Panc1 (cell line): ENCODE results near the gene SHANK2. TPM values are rescaled to one million over a fixed set of nuclear protein-coding genes. Genes with fewer than 3 reads are reported as not detected.

Source experiments
- ATAC-seq: fragments of 200-7000 bp; cut with Tn5 transposase; 2 replicates; pipeline ENCODE4 v1.9.1; 2020; ENCODE audit warnings: mild to moderate bottlenecking, moderate library complexity
- BruUV-seq: library from RNA; stranded (reverse); fragments of 400-500 nt; replicated peaks from 2 replicates; lab custom pipeline; 2021; lab: Mats Ljungman, UMichigan
- CTCF ChIA-PET: fragments of 300-600 bp; sonication (Branson Sonifier 250); formaldehyde crosslinking; loops from one replicate; lab custom pipeline; 2022; ENCODE audit warnings: antibody characterized with exemption; lab: Charles Lee
- POLR2A ChIA-PET: fragments of 300-600 bp; sonication (Branson Sonifier 250); formaldehyde crosslinking; loops from one replicate; lab custom pipeline; 2022; ENCODE audit warnings: antibody characterized with exemption; lab: Charles Lee
- DNase-seq: peaks from one replicate; pipeline ENCODE4 v3.0.0-alpha.2; 2010; ENCODE audit warnings: low read depth, low spot score
- H3K27ac ChIP-seq: 2 replicates; pipeline ENCODE4 v1.5.1; 2011; ENCODE audit warnings: mild to moderate bottlenecking, low read length, inconsistent platforms
- H3K27me3 ChIP-seq: fragments of 200-500 bp; sonication (Bioruptor generic); 2 replicates; pipeline ENCODE4 v1.6.0; 2014; ENCODE audit warnings: low read length, inconsistent platforms; ENCODE audit not compliant: control insufficient read depth, insufficient read depth
- H3K36me3 ChIP-seq: fragments of 200-500 bp; sonication (Bioruptor generic); 2 replicates; pipeline ENCODE4 v1.5.1; 2014; ENCODE audit warnings: inconsistent platforms, mild to moderate bottlenecking, low read length, moderate library complexity; ENCODE audit not compliant: control insufficient read depth, insufficient read depth
- H3K4me1 ChIP-seq: 2 replicates; pipeline ENCODE4 v1.5.1; 2011; ENCODE audit warnings: inconsistent platforms, mild to moderate bottlenecking, low read length, moderate library complexity; ENCODE audit not compliant: control insufficient read depth, insufficient read depth
- H3K4me3 ChIP-seq, 2 experiments: 2 replicates each; pipeline ENCODE4 v1.5.1; 2011 to 2012; ENCODE audit warnings: low read depth in 2 of 2, low read length in 2 of 2, mild to moderate bottlenecking in 2 of 2, inconsistent platforms in 1 of 2, moderate library complexity in 1 of 2
- H3K9me3 ChIP-seq: fragments of 200-500 bp; sonication (Bioruptor generic); 2 replicates; pipeline ENCODE4 v1.5.1; 2014; ENCODE audit warnings: low read depth, mild to moderate bottlenecking, inconsistent platforms, low read length, moderate library complexity; ENCODE audit not compliant: control insufficient read depth, insufficient read depth
- CTCF ChIP-seq: fragments of 450-650 bp; IDR thresholded peaks from 2 replicates; pipeline ENCODE4 v1.5.1; 2017; ENCODE audit warnings: mild to moderate bottlenecking
- POLR2AphosphoS5 ChIP-seq: IDR thresholded peaks from 2 replicates; pipeline ENCODE4 v1.6.1; 2012; ENCODE audit warnings: mild to moderate bottlenecking, low read depth, low read length, moderate library complexity
- REST ChIP-seq, 2 experiments: IDR thresholded peaks; 2 replicates each; pipeline ENCODE4 v1.6.1; 2011 to 2012; ENCODE audit warnings: low read depth in 2 of 2, control low read depth in 1 of 2, low read length in 1 of 2, mild to moderate bottlenecking in 1 of 2, moderate library complexity in 1 of 2; ENCODE audit not compliant: insufficient read depth in 1 of 2
- SIN3A ChIP-seq: IDR thresholded peaks from 2 replicates; pipeline ENCODE4 v1.6.1; 2012; ENCODE audit warnings: low read depth, mild to moderate bottlenecking, low read length, moderate library complexity, borderline replicate concordance; ENCODE audit not compliant: insufficient read depth
- TCF7L2 ChIP-seq: IDR thresholded peaks from 2 replicates; pipeline ENCODE4 v1.6.1; 2011; ENCODE audit warnings: mild to moderate bottlenecking, low read depth, low read length, inconsistent platforms
- in situ Hi-C: cut with HindIII; loops from 2 replicates; pipeline ENCODE4 v1.10.0; 2016; ENCODE audit warnings: low sequenced_read_pairs, low pct_unique_long_range_greater_than_20kb
- intact Hi-C: fragments of 100-400 bp; cut with micrococcal nuclease; formaldehyde crosslinking; loops from one replicate; pipeline ENCODE4 v1.10.0; 2022; ENCODE audit not compliant: unreplicated experiment
- total RNA-seq: library from RNA; stranded (reverse); gene quantifications from one replicate; pipeline ENCODE4 v1.2.1, GENCODE V29; 2021; ENCODE audit not compliant: unreplicated experiment

Gene SHANK2
- total RNA-seq, 1 experiment from 2014 or later: 1.7 TPM

- no peak for DNase-seq
- in situ Hi-C loops (no loop called here), intact Hi-C loops (no loop called here)
- H3K27me3 ChIP-seq: no peaks in the 10 kb centered on the region
- CTCF ChIA-PET: no interaction called here
- peaks cover 5% of the 10 kb centered on the region; the same call in 1 of the 2 replicates for H3K4me1 ChIP-seq
- no peak overlapping the region for H3K27ac ChIP-seq
- H3K4me3 ChIP-seq: no peak overlapping the region
- TF ChIP-seq POLR2AphosphoS5 (no peak), REST (IDR thresholded peaks at IDR 0.05; ENCODE audit: insufficient read depth in 1 of 2, low read depth in 2 of 2, low read length in 1 of 2) (no peak), TCF7L2 (no peak), CTCF (no peak), SIN3A (no peak)
- BruUV-seq: no TSS peak
- POLR2A ChIA-PET: no interaction called here
- no peaks in the 10 kb centered on the region for H3K9me3 ChIP-seq
- H3K36me3 ChIP-seq: no peaks in the 10 kb centered on the region
- ATAC-seq: no peak
Measured at GRCh38 chr11:71239581-71239980, 12.8 kb downstream of the SHANK2 start.

- in situ Hi-C loops: no loop called here
- ChIA-PET POLR2A (no interaction called here), CTCF (no interaction called here)
Measured at GRCh38 chr11:71238941-71239340, 13.4 kb downstream of the SHANK2 start.

More at GRCh38 chr11:71238941-71239340, 13.4 kb downstream of the SHANK2 start:
- H3K4me3 ChIP-seq: no peak overlapping the region
- intact Hi-C loops: no loop called here
- ATAC-seq: no peak
- BruUV-seq: no TSS peak
- no peaks in the 10 kb centered on the region for H3K36me3 ChIP-seq
- H3K9me3 ChIP-seq: no peaks in the 10 kb centered on the region
- TF ChIP-seq SIN3A: no peak
- TF ChIP-seq TCF7L2: no peak
- TF ChIP-seq CTCF: no peak
- TF ChIP-seq REST (IDR thresholded peaks at IDR 0.05; ENCODE audit: insufficient read depth in 1 of 2, low read depth in 2 of 2, low read length in 1 of 2): no peak
- TF ChIP-seq POLR2AphosphoS5: no peak
- no peak overlapping the region for H3K27ac ChIP-seq
- H3K27me3 ChIP-seq: no peaks in the 10 kb centered on the region
- DNase-seq: no peak
- H3K4me1 ChIP-seq: peaks cover 5% of the 10 kb centered on the region; the same call in 1 of the 2 replicates
